NCI-H2227 treated with DMSO at 0.1 percent for 48 hours (cell line): Measurements from ENCODE around the gene WDR5B.
"Not testable (repeated sequence)": the region's sequence is repeated elsewhere in the genome, so short reads cannot be mapped to it uniquely, and the experiment has no call there.

Experiments used
- DNase-seq: peaks from one replicate; lab custom pipeline; 2025; lab: John Stamatoyannopoulos, UW

The WDR5B gene

GRCh38 chr3:122415762-122416654 is at the start of gene WDR5B:
WDR5B (minus strand) TSS chr3:122416062; CDS start chr3:122415528, 534 bp downstream.
- no peak for DNase-seq

DNA sequence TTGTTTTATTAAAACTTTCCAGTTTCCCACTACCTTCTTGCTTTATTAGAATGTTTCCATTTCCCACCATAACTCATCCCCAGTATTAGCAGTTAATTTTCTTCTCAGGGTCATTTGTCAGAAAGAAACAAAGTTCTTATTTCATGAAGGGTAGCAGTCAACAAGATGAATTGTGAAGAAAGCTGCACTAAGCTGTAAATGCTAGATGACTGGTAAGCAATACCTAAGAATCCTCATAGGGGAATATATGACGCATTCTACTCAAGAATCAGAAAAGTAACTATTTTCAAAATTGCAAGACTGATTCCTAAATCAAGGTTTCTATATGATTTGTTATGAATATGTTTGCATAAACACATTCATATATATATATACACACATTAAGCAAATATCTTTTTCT is 48.8 kb upstream of the WDR5B start:
- DNase-seq, result no peak

DNA sequence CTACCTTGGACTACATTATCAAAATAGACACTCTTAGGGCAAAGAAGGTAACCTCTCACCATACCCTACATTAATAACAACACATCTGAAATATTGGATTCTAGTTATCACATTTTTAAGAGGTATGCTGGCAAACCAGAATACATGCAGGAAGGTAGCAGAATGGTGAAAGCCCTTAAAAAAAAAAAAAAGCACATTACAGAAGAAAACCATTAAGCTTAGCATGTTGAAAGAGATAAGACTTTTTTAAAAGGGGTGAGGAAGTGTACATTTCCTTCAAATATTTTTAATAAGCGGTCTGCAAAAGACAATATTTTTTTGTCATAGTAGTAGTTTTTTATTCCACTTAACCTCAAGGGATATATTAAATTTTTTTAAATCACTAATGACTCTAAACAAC is 46.5 kb upstream of the WDR5B start:
- no peak for DNase-seq

DNA sequence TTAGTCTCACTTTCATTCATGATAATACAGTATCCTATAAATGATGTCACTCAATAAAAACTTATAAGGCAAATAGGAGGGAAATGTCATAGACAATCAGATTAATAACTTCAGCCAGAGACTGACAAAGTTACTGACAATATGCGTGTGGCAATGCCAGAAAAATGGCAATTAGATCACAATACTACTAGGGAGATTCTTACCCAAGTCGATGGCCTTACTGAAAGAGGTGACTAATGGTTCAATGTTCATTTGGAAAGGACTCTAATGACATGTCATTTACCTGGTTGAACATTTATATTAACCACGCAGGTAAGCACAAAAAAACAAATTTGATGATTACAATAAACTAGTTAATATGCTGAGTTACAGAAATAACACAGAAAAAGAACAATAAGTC is 45.9 kb upstream of the WDR5B start:
- DNase-seq, result no peak

GRCh38 chr3:122458992-122459391 is 43.1 kb upstream of the WDR5B start:
- DNase-seq, result peak; percentile 24

DNA sequence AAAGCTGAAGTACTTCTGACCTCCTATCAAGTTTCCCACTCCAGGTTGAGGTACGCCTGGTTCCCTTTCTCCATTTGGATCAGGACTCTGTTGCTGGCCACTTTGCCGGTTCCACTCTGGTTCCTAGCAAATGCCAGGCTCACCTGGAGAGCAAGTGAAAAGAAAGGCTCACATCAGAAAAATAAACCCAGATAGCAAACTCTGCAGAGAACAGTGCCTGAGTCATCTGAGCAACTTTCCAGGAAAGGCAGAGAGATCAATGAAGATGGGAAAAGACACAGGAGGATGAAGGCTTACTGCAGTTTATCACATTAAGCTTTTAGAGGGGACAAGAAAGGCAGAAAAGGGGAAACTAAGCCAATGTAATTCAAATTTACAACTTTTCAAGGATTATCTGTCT is 41.8 kb upstream of the WDR5B start:
- DNase-seq, result no peak

DNA sequence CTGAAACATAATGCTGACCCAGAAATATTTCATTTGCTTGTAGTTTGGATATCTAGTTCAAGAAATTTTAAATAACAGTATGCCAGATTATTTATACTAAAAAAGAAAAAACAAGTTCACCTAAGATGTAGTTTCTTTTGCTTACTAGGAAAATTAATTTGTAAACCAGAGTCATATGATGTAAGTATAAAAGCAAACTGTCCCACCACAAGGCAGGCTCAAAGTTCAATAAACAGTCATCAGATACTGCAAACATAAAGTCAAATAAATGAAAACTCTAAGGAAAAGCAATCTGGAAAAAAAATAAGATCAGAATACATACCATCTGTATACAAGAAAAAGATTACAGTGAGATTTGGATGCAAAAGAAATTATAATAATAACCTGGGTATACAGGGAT is 40.2 kb upstream of the WDR5B start:
- no peak for DNase-seq

GRCh38 chr3:122451371-122451770 is 35.5 kb upstream of the WDR5B start:
- no peak for DNase-seq

GRCh38 chr3:122448218-122448617 is 32.4 kb upstream of the WDR5B start:
- DNase-seq, result not testable (repeated sequence)

DNA sequence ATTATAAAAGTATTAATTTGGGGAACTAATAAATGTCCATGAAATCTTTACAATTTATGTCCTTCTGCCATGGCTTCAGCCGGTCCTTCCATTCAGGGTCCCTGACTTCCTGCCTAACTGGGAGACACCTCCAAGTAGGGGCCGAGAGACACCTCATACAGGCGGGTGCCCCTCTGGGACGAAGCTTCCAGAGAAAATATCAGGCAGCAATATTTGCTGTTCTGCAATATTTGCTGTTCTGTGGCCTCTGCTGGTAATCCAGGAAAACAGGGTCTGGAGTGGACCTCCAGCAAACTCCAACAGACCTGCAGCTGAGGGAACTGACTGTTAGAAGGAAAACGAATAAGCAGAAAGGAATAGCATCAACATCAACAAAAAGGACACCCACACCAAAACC is 28.6 kb upstream of the WDR5B start:
- not testable (repeated sequence) for DNase-seq

- DNase-seq, result not testable (repeated sequence)
Measured at GRCh38 chr3:122443762-122444490, 28.1 kb upstream of the WDR5B start.

DNA sequence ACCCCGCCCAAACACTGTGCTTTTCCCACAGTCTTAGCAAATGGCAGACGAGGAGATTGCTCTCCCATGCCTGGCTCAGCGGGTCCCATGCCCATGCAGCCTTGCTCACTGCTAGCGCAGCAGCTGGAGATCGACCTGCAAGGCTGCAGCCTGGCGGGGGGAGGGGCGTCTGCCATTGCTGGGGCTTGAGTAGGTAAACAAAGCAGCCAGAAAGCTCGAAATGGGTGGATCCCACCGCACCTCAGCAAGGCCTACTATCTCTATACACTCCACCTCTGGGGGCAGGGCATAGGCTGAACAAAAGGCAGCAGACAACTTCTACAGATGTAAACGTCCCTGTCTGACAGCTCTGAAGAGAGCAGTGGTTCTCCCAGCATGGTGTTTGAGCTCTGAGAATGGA is 27.2 kb upstream of the WDR5B start:
- DNase-seq, result no peak

GRCh38 chr3:122435950-122436349 is 20.1 kb upstream of the WDR5B start:
- no peak for DNase-seq

DNA sequence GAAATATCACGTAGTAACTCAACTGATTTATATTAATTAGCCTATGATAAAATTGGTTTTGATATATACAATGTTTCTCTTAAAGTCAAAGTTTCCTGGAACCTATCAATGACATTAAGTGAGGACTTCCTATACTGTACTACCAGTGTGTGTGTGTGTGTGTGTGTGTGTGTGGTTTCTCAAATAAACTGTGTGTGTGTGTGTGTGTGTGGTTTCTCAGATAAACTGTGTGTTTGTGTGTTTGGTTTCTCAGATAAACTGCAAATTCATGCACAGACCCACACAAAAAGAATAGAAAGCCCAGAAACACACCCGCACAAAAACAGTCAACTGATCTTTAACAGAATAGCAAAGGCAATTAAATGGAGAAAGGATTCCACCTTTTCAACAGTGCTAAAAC is 14.5 kb upstream of the WDR5B start:
- DNase-seq, result no peak

DNA sequence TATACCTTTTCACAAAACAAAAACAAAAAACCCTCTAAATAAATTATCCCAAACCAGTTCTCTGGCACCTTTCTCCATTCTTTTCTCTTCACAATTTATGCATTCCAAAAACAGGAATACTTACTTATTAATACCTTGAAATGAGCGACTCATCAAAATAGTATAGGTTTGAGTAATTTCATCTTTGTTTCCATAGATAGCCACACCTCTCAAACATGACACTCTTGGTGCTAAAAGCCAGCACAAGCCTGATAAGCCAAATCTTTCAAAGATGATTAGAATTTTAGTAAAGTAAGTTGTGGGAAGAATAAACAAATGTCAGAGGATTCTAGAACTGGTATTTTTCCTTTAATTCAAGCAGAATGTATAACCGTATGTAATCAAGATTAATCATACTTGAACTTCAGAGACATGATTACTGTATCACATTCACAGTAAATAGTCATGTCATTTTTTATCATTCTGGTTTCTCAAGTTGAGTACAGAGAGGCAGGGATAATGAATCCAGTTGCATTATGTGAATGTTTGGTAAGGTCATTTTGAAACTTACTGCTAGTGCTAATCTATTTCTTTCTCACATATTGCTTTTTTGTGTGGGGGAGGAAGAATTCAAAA is 12.1 kb upstream of the WDR5B start:
- DNase-seq, result no peak

GRCh38 chr3:122421836-122422235 is 6.0 kb upstream of the WDR5B start:
- no peak for DNase-seq

GRCh38 chr3:122421101-122421500 is 5.2 kb upstream of the WDR5B start:
- no peak for DNase-seq

GRCh38 chr3:122416966-122417365 is 1.1 kb upstream of the WDR5B start:
- no peak for DNase-seq

- no peak for DNase-seq
Measured at GRCh38 chr3:122415104-122415744, 638 bp downstream of the WDR5B start.

GRCh38 chr3:122414391-122414790 is 1.5 kb downstream of the WDR5B start:
- DNase-seq, result no peak

DNA sequence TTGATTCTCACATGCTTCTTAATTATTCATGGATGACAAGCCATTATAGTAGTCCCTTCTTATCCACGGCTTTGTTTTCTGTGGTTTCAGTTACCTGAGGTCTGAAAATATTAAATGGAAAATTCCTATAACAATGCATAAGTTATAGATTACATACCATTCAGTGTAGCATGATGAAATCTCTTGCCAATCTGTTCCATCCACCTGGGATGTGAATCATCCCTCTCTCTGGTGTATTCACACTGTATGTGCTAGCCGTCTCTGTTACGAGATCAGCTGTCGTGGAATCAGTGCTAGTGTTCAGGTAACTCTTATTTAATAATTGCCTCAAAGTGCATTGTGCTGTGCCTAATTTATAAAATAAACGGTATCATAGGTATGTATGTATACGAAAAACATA is 5.2 kb downstream of the WDR5B start:
- no peak for DNase-seq

DNA sequence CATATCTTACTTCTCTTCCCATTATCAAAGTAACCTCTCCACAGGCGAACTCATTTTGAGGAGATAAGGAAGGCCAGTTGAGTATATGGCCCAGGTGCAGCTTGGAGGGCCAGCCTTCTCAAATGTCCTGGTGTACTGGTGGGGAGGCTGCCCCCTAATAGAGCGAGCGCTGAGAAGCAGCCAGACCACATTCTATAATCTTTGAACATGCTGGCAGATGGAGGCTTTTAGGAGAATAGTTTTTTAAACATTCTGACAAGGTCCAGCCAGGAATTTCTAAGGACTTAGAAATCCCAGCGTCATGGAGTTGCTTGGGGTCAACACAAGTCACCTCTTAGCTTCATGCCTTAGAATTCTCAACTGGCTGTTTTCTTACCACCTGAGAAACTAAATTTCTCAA is 5.8 kb downstream of the WDR5B start:
- DNase-seq, result no peak
